DMS79 treated with DMSO at 0.1 percent for 48 hours (cell line): Measurements from ENCODE around the gene VPS37B.
"Not testable (repeated sequence)": the region's sequence is repeated elsewhere in the genome, so short reads cannot be mapped to it uniquely, and the experiment has no call there.

Experiments
- DNase-seq: peaks from one replicate; lab custom pipeline; 2025; lab: John Stamatoyannopoulos, UW

Gene VPS37B

GRCh38 chr12:122882908-122883558, 12.9 kb downstream of the VPS37B start:
- DNase-seq, result no peak

GRCh38 chr12:122880668-122881067, 15.3 kb downstream of the VPS37B start:
- DNase-seq, result no peak

GRCh38 chr12:122880155-122880667, 15.7 kb downstream of the VPS37B start:
- DNase-seq, result no peak

GRCh38 chr12:122878780-122879612, 16.9 kb downstream of the VPS37B start:
- no peak for DNase-seq

- DNase-seq, result no peak
Observed at GRCh38 chr12:122876731-122877130, 19.2 kb downstream of the VPS37B start.

- not testable (repeated sequence) for DNase-seq
Observed at GRCh38 chr12:122876281-122876680, 19.6 kb downstream of the VPS37B start.

- DNase-seq, result no peak
Observed at GRCh38 chr12:122875590-122876220, 20.2 kb downstream of the VPS37B start.

GRCh38 chr12:122874081-122874480, 21.8 kb downstream of the VPS37B start:
- no peak for DNase-seq

GRCh38 chr12:122873540-122873939, 22.4 kb downstream of the VPS37B start:
- no peak for DNase-seq

GRCh38 chr12:122872815-122873361, 23.0 kb downstream of the VPS37B start:
- peak; percentile 83 for DNase-seq

GRCh38 chr12:122871851-122872780, 23.8 kb downstream of the VPS37B start:
- DNase-seq, result peak; percentile 78

- peak; percentile 48 for DNase-seq
Observed at GRCh38 chr12:122870867-122871664, 24.9 kb downstream of the VPS37B start.

- DNase-seq, result no peak
Observed at GRCh38 chr12:122870163-122870842, 25.6 kb downstream of the VPS37B start.

- DNase-seq, result no peak
Observed at GRCh38 chr12:122869207-122869973, 26.5 kb downstream of the VPS37B start.

GRCh38 chr12:122868471-122869177, 27.3 kb downstream of the VPS37B start:
- no peak for DNase-seq

- no peak for DNase-seq
Observed at GRCh38 chr12:122867691-122868461, 28.0 kb downstream of the VPS37B start.

- no peak for DNase-seq
Observed at GRCh38 chr12:122866950-122867607, 28.8 kb downstream of the VPS37B start.
